Brain microvascular endothelial cell (primary cell): ENCODE data around the gene CDC14C.

Experiments
- DNase-seq: peaks from one replicate; pipeline ENCODE4 v3.0.0-alpha.2; 2020
- H3K27ac ChIP-seq: fragments of 250-450 bp; sonication (Bioruptor Pico); 2 replicates; pipeline ENCODE4 v1.5.1; 2020; ENCODE audit warnings: mild to moderate bottlenecking, moderate library complexity
- H3K27me3 ChIP-seq: fragments of 250-450 bp; sonication (Bioruptor Pico); replicated peaks from 2 replicates; pipeline ENCODE4 v1.5.1; 2020; ENCODE audit warnings: mild to moderate bottlenecking
- H3K36me3 ChIP-seq: fragments of 250-450 bp; sonication (Bioruptor Pico); replicated peaks from 2 replicates; pipeline ENCODE4 v1.5.1; 2020; ENCODE audit warnings: mild to moderate bottlenecking
- H3K4me3 ChIP-seq: 2 replicates; pipeline ENCODE4 v1.5.1; 2011; ENCODE audit warnings: low read depth, mild to moderate bottlenecking, control low read depth, low read length, moderate library complexity
- CTCF ChIP-seq: IDR thresholded peaks from 2 replicates; pipeline ENCODE4 v1.5.1; 2011; ENCODE audit warnings: low read depth, mild to moderate bottlenecking, moderate library complexity, low read length, control low read depth, inconsistent platforms; ENCODE audit errors: missing control alignments
- in situ Hi-C: cut with HindIII; loops from 2 replicates; pipeline ENCODE4 v1.10.0; 2017; ENCODE audit warnings: low sequenced_read_pairs, low pct_ligation_motif_present

The CDC14C gene

GRCh38 chr7:48959676-48960075 is 35.3 kb downstream of the CDC14C start:
- no peak overlapping the region for H3K4me3 ChIP-seq
- no peak for DNase-seq
- no peak for TF ChIP-seq CTCF
- in situ Hi-C loops, result no loop called here
- H3K27ac ChIP-seq, result no peak overlapping the region
- no peaks in the 10 kb centered on the region for H3K36me3 ChIP-seq
- no peaks in the 10 kb centered on the region for H3K27me3 ChIP-seq

- Histone ChIP-seq H3K27me3 (no peaks in the 10 kb centered on the region), H3K36me3 (no peaks in the 10 kb centered on the region), H3K4me3 (no peak overlapping the region), H3K27ac (no peak overlapping the region)
- in situ Hi-C loops, result no loop called here
- no peak for TF ChIP-seq CTCF
- no peak for DNase-seq
These were observed 38.6 kb downstream of the CDC14C start for GRCh38 chr7:48962821-48963505.

DNA sequence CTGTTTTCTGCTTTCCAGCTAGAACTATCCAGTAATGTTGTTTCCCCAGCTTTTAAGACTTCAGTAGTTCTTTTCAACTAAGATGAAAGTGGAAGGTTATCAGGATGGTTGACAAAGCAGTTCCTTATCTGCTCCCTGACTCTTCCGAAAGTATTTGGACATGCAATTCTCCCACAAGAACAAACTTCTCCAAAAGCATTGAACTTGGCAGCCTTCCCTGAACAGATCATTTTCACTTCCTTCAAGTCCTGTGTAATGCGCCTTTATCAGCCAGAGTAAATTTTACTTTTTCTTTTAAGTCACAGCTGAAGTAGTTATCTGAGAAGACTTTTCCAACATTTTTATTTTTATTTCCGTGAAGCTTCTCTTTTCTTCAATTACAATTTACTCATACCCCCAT is 39.7 kb downstream of the CDC14C start:
- DNase-seq, result no peak
- H3K27ac ChIP-seq, result no peak overlapping the region
- H3K4me3 ChIP-seq, result no peak overlapping the region
- H3K27me3 ChIP-seq, result no peaks in the 10 kb centered on the region
- no peaks in the 10 kb centered on the region for H3K36me3 ChIP-seq
- in situ Hi-C loops, result no loop called here
- no peak for TF ChIP-seq CTCF

- Histone ChIP-seq H3K36me3 (no peaks in the 10 kb centered on the region), H3K4me3 (no peak overlapping the region), H3K27ac (no peak overlapping the region), H3K27me3 (no peaks in the 10 kb centered on the region)
- no peak for DNase-seq
- in situ Hi-C loops, result no loop called here
- no peak for TF ChIP-seq CTCF
These were observed 46.8 kb downstream of the CDC14C start for GRCh38 chr7:48971173-48971572.

DNA sequence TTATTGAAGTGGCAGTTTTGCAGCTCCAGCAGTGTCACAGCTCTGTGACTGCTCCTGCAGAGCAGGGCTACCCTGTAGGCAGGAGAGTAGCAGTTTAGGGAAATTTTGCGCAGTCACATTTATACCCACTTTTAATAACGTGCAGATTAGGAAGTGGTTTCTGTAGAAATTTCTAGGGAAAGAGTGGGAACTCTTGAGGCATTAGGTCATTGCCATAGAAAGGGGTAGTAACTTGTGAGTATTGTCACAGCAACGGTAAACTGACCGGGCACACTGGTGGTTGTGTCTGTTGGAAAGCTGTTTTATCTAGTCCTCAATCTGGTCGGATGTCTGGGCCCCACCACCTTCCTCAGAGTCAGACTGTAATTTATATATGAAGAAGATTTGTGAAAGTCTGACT is 51.9 kb downstream of the CDC14C start:
- H3K27ac ChIP-seq, result no peak overlapping the region
- DNase-seq, result no peak
- in situ Hi-C loops, result no loop called here
- TF ChIP-seq CTCF, result no peak
- H3K4me3 ChIP-seq, result no peak overlapping the region
- no peaks in the 10 kb centered on the region for H3K27me3 ChIP-seq
- H3K36me3 ChIP-seq, result no peaks in the 10 kb centered on the region

DNA sequence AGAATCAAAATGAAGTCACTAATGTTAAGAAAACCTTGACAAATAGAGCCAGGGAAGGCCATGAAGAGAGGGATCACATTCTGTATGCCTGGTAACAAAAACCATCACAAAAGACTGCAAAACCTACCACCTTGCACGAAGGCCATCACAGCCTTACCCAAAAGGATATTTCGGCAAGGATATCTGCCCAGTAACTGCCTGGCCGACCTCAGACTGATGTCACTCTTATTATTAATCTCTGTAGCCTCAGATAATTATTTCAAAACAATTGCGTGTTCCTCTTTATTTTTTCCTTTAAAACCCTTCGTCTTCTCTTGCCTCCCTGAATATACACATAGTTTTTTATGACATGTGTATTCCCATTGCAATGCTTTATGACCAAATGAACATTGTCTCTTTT is 52.5 kb downstream of the CDC14C start:
- Histone ChIP-seq H3K27me3 (no peaks in the 10 kb centered on the region), H3K36me3 (no peaks in the 10 kb centered on the region), H3K4me3 (no peak overlapping the region), H3K27ac (no peak overlapping the region)
- DNase-seq, result no peak
- in situ Hi-C loops, result no loop called here
- no peak for TF ChIP-seq CTCF
